ENCODE data around the gene CGNL1. TPM values are rescaled to one million over a fixed set of nuclear protein-coding genes. Genes with fewer than 3 reads are reported as not detected.

CGNL1 gene
- total RNA-seq, 1 donor from 2014 or later: 3.5 TPM

DNA sequence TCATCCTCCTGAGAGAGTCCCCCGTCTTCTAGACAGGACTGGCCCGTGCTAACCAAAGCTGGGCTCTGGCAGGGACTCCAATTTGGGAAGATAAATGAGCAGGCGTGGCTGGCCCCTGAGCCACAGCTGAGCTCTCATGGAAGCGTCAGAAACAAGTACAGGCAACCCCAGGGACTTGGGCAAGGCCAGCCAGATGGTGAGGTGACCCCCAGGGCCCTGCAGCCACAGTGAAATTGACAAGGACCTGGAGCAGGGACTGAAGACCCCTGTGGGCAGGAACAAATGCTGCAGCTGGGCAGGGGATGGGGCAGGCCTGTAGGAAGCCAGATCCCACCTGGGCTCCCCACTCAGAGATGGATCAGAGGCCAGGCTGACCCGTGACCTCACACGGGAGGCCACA is 32.8 kb upstream of the CGNL1 start:
- TF ChIP-seq, protein P1, sequence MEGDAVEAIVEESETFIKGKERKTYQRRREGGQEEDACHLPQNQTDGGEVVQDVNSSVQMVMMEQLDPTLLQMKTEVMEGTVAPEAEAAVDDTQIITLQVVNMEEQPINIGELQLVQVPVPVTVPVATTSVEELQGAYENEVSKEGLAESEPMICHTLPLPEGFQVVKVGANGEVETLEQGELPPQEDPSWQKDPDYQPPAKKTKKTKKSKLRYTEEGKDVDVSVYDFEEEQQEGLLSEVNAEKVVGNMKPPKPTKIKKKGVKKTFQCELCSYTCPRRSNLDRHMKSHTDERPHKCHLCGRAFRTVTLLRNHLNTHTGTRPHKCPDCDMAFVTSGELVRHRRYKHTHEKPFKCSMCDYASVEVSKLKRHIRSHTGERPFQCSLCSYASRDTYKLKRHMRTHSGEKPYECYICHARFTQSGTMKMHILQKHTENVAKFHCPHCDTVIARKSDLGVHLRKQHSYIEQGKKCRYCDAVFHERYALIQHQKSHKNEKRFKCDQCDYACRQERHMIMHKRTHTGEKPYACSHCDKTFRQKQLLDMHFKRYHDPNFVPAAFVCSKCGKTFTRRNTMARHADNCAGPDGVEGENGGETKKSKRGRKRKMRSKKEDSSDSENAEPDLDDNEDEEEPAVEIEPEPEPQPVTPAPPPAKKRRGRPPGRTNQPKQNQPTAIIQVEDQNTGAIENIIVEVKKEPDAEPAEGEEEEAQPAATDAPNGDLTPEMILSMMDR (IDR thresholded peaks at IDR 0.05): no peak
- no peak for DNase-seq (ENCODE audit: low spot score in 2 of 2)
- Histone ChIP-seq H3K9me3 (no peaks in the 10 kb centered on the region), H3K4me3 (no peak overlapping the region), H3K4me1 (no peaks in the 10 kb centered on the region), H3K36me3 (no peaks in the 10 kb centered on the region), H3K27me3 (no peaks in the 10 kb centered on the region), H3K27ac (no peak overlapping the region)
- intact Hi-C loops (cut with DNase I): no loop called here

DNA sequence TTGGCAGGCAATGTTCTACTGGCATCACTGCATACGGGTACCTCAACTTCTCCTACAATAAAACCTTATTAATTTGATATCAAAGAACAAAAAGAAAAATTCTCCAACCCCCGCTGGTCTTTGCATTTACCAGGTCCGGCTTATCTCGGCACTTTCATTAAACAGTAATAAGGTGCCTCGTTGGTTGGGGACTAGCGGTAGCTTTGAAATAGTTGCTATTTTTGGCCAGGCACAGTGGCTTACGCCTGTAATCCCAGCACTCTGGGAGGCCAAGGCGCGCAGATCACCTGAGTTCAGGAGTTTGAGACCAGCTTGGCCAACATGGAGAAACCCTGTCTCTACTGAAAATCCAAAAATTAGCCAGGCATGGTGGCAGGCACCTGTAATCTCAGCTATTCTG is 32.0 kb upstream of the CGNL1 start:
- no peak overlapping the region for H3K27ac ChIP-seq
- H3K4me3 ChIP-seq: no peak overlapping the region
- TF ChIP-seq, protein P1 (IDR thresholded peaks at IDR 0.05): no peak
- no peaks in the 10 kb centered on the region for H3K4me1 ChIP-seq
- H3K9me3 ChIP-seq: no peaks in the 10 kb centered on the region
- DNase-seq (ENCODE audit: low spot score in 2 of 2): no peak
- H3K27me3 ChIP-seq: no peaks in the 10 kb centered on the region
- intact Hi-C loops (cut with DNase I): no loop called here
- H3K36me3 ChIP-seq: no peaks in the 10 kb centered on the region

DNA sequence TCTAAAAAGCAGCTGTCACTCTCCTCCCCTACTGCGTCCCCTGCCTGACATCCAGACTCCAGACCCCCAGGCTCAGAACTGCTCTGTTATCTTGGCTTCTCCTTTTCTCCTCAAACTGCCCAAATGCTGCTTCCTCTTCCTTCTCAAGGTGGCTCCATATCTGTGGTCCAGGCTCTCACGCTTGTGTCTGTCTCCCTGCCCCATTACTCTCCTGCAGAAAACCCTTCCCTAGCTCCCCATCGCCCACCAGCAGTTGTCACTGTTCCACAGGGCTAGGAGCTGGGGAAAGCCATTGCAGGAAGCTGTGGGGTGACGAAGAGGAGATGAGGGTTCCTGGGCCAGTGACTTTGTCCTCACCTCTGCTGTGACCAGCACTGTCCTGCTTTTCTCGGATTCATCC is 30.7 kb upstream of the CGNL1 start:
- DNase-seq (ENCODE audit: low spot score in 2 of 2): no peak
- no peaks in the 10 kb centered on the region for H3K36me3 ChIP-seq
- TF ChIP-seq, protein P1 (IDR thresholded peaks at IDR 0.05): peak in 1 of 3 experiments; percentile 29
- H3K27me3 ChIP-seq: no peaks in the 10 kb centered on the region
- intact Hi-C loops (cut with DNase I): no loop called here
- no peaks in the 10 kb centered on the region for H3K4me1 ChIP-seq
- H3K27ac ChIP-seq: no peak overlapping the region
- H3K4me3 ChIP-seq: no peak overlapping the region
- no peaks in the 10 kb centered on the region for H3K9me3 ChIP-seq

DNA sequence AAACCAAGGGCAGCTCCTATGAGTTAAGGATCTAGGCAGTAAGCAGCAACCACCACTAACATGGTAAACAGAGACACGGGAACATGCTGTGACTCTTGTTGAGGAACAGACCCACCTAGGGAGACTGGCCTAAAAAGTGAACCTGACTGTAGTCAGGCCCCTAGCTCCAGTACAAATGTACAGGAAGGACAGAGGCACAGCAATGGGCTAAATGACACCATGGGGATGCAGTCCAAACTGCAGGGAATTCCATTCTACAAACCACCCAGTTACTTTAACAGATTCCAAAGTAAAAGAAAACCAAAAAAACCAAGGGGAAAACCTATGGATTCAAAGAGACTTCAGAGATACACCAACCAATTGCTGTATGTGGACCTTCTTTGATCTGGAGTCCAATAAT is 28.2 kb upstream of the CGNL1 start:
- H3K9me3 ChIP-seq: no peaks in the 10 kb centered on the region
- no peaks in the 10 kb centered on the region for H3K36me3 ChIP-seq
- H3K4me1 ChIP-seq: no peaks in the 10 kb centered on the region
- no peak for DNase-seq (ENCODE audit: low spot score in 2 of 2)
- TF ChIP-seq, protein P1 (IDR thresholded peaks at IDR 0.05): no peak
- no peaks in the 10 kb centered on the region for H3K27me3 ChIP-seq
- intact Hi-C loops (cut with DNase I): no loop called here
- H3K4me3 ChIP-seq: no peak overlapping the region
- H3K27ac ChIP-seq: no peak overlapping the region

DNA sequence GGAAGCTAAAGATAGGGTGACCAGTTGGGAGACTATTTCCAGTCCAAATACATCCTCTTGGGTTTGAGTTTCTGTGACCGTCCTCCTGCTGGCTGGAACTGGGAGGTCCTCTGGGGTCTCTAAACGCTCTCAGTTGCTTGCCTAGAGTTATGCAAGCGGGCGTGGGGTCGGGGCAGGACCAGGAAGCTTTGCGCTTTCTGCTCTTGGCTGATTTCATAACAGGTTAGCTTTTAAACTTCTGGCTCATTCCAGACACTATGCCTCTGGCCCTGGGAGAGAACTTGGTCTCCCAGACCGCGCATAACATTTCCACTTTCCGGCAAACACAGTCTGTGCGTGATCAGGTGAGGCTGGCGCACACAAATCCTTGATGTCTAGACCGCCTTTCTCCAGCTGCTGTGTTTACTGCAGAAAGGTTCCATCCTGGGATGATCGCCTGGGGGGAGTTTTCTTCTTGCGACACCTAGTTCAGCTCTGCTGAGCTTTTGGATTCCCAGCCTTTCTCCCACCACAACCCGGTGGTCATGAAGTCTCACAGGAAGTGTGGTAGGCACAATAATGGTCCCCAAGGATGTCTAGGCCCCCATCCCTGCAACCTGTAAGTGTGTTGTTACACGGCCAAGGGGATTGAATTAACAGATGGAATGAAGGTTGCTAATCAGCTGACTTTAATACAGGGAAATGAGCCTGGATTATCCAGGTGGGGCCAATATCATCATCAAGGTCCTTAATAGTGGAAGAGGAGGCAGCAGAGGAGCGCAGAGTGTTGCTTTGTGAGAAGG is 23.6 kb upstream of the CGNL1 start:
- no peaks in the 10 kb centered on the region for H3K4me1 ChIP-seq
- H3K9me3 ChIP-seq: no peaks in the 10 kb centered on the region
- H3K36me3 ChIP-seq: no peaks in the 10 kb centered on the region
- no peak for DNase-seq (ENCODE audit: low spot score in 2 of 2)
- no peak overlapping the region for H3K27ac ChIP-seq
- H3K27me3 ChIP-seq: no peaks in the 10 kb centered on the region
- intact Hi-C loops (cut with DNase I): no loop called here
- TF ChIP-seq, protein P1 (IDR thresholded peaks at IDR 0.05): no peak
- no peak overlapping the region for H3K4me3 ChIP-seq
